A673 (cell line): ENCODE results near the gene JARID2.

ENCODE experiments used
- CTCF ChIP-seq: fragments of 300-800, 200-600 bp; sonication (generic); conservative IDR thresholded peaks from 2 replicates; pipeline ENCODE4 v1.5.1; 2017; ENCODE audit warnings: low read depth, mild to moderate bottlenecking, antibody characterized with exemption, low read length, moderate library complexity, mixed read lengths
- EZH2 ChIP-seq: fragments of 200-600 bp; sonication (generic); IDR thresholded peaks from 2 replicates; pipeline ENCODE4 v1.6.1; 2017; ENCODE audit warnings: borderline replicate concordance, low read depth, mild to moderate bottlenecking, mixed read lengths, antibody characterized with exemption, low read length; ENCODE audit not compliant: poor library complexity, severe bottlenecking

DNA sequence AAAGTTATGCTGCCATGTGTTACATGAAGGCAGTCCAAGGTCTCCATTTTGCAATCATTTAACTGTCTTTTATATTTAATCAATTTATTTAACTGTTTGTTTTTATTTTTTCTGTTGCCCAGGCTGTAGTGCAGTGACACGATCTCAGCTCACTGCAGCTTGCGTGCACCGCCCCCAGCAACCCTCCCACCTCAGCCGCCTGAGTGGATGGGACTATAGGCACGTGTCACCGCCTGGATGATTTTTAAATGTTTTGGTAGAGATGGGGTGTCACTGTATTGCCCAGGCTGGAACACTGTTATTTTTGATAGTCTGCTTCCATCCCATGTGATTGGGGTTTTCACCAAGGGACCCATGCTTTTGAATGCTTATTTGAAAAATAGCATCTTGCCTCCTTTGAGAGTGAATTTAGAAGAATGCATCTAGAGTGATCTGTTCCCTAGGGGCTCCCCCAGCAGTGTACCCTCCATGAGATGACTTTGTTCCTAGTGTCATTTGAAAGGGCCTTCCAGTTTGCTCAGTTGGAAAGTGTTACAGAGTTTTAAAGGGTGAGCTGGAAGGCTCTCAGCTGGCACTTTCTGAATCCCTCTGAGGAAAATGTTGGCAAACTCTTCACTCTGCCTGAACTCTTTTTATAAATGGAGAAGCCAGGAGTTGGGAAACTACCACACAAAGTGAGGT is 143.4 kb downstream of the JARID2 start:
- TF ChIP-seq CTCF (no peak), EZH2 (no peak)
